ENCODE results near the gene STUB1.

STUB1 gene

DNA sequence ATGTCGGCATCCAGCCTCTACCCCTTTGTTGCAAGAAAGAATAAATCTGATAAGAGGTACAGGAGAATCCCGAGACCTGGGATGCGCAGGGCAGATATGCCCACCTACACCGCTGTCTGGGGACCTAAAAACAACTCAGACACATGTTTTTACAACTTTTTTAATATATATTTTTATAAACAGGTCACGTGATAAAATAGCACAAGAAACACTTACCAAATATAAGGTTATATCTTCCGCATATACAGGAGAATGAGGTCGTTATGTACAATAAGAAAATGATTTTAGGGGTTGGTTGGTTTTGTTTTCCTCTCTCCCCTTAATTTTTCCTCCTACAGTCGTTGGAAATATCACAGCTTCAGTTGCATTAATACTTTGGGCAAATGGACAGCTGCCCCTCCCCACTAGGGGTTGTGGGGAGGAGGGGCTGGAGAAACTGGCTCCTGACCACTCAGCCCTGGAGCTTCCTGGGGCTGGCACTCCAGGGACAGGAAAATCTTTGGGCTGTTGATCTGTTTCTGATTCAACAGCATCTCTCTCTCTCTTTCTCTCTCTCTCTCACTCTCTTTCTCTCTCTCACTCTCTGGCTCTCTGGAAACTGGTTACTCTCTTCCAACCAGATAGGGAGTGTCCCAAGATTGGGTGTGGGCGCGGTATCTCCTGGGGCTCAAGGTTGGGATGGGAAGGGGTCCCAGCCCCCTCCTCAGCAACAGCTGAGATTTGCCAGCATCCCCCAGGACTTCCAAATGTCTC is 12.3 kb downstream of the STUB1 start:
- H3K4me3 ChIP-seq (replicated peaks; ENCODE audit: low read depth, low read length) = no peak overlapping the region
- no peak for TF ChIP-seq CTCF (IDR thresholded peaks at IDR 0.05; ENCODE audit: low read depth, low read length, missing control alignments)
- DNase-seq (ENCODE audit: extremely low read depth, low read depth) = no peak

DNA sequence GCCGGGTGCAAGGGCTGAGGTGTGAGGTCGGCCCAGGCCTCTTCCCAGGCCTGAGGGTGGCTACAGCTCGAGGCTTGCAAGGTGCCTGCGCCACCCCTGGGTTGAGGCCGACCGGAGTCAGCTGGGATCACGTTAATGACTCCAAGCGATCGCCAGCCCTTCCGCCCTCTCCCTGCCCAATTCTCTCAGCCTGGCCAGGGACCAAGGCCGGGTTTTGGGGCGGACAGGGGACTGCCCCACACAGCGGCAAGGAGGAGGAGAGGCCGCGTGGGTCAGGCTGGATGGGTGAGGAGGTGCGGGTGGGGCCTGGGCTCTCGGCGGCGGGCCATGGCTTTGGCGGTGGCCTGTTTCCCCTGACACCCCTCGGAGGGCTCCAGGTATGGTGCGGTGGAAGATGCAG is 13.2 kb downstream of the STUB1 start:
- no peak overlapping the region for H3K4me3 ChIP-seq (replicated peaks; ENCODE audit: low read depth, low read length)

DNA sequence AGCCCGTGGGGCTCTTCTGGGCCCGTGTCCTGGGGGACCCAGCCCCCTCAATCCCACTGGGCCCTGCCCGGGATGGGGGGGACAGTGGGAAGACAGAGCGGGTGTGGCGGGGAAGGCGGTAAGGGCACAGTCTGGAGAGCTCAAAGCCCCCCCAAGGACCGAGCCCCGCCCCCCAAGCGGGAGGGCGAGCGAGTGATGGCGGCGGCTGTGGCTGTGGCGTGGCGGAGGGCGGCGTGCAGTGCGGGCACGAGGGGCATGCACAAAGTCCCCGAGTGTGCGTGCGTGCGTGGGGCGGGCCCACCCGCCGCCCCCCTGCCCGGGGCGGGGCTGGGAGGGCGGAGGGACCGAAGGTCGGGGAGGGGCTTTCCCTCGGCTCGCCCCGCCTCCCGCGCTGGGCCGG is 13.6 kb downstream of the STUB1 start:
- no peak overlapping the region for H3K4me3 ChIP-seq (replicated peaks; ENCODE audit: low read depth, low read length)
- DNase-seq (ENCODE audit: extremely low read depth, low read depth) = no peak
- TF ChIP-seq CTCF (IDR thresholded peaks at IDR 0.05; ENCODE audit: low read depth, low read length, missing control alignments) = no peak

More for the DNA sequence above, 13.2 kb downstream of the STUB1 start:
- no peak for TF ChIP-seq CTCF (IDR thresholded peaks at IDR 0.05; ENCODE audit: low read depth, low read length, missing control alignments)
- no peak for DNase-seq (ENCODE audit: extremely low read depth, low read depth)

DNA sequence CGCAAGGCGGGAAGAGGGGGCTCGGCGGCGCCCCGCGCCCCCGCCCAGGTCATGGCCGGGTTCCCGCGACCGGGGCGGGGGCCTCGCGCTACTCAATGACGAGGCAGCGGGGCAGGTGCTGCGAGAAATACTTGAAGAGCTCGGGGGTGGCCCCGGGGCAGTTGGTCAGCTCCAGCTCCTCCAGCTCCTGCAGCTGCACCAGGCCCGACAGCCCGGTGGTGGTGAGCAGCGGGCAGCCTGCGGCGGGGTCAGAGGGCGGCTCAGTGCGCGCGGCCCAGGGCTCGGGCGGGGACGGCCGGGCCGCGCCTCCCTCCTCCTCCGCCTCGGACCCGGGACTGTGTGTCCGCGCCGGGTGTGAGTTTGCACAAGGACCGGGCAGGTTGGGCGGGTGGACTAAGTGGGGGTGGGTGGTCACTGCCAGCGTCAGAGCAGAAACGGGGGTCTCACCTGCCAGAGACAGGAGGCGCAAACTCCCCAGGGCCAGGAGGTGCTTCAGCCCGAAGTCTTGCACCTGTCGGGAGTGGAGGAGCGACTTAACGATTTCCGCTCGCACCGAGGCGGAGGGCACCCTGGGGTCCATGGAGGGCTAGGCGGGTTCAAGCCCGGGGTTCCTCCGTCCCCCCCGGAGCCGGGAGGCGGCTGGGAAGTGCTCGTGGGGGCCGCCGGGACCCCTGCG is 14.1 kb downstream of the STUB1 start:
- H3K4me3 ChIP-seq (replicated peaks; ENCODE audit: low read depth, low read length) = no peak overlapping the region
- no peak for TF ChIP-seq CTCF (IDR thresholded peaks at IDR 0.05; ENCODE audit: low read depth, low read length, missing control alignments)
- DNase-seq (ENCODE audit: extremely low read depth, low read depth) = no peak

DNA sequence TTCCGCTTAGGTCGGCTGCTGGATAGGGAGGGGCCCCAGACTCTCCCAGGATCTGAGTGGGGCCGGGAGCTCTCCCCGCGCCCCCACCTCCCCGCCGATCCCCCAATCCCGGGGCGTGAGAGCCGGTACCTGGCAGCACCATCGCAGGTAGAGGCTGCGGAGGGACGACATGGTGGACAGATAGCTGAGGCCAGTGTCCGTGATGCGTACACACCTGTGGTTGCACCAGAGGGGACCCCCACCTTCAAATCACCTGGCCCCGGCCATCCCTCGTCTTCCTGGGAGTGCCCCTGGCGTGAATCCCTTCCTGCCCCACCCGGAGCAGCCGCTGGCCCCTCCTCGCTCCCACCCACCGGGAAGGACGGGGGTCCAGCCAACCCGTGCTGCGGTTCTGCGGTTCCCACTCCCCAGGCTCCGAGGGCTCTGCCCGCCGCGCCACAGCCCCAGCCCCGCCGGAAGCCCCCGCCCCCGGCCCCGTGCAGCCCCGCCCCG is 14.7 kb downstream of the STUB1 start:
- H3K4me3 ChIP-seq (replicated peaks; ENCODE audit: low read depth, low read length) = no peak overlapping the region
- DNase-seq (ENCODE audit: extremely low read depth, low read depth) = no peak
- no peak for TF ChIP-seq CTCF (IDR thresholded peaks at IDR 0.05; ENCODE audit: low read depth, low read length, missing control alignments)

DNA sequence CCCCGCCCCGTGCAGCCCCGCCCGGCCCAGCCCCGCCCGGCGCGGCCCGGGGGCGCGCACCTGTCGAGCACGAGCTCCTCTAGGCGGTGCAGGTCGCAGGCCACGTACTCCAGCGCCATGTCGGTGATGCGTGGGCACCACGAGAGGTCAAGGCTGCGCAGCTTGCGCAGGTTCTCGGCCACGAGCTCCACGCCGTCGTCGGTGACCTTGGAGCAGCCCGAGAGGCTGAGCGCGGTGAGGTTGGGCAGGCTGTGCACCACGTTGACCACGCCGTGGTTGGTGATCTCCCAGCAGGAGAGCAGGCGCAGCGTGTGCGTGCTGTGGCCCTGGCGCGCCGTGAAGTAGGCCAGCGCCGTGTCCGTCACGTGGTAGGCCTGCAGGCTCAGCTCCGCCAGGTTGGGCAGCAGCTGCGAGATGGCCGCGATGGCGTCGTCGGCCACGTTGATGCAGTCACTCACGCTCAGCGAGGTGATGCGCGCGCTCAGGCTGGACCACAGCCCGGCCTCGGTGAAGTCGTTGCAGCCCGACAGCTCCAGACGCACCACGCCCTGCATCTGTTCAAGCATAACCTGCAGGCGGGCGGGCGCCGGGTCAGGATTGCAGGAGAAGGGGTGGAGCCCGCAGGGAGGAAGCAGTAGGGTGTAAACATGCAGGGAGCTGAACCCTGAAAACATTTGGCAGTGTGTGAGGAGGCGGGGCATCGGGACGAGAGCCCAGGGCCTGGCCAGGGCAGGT is 15.3 kb downstream of the STUB1 start:
- no peak for TF ChIP-seq CTCF (IDR thresholded peaks at IDR 0.05; ENCODE audit: low read depth, low read length, missing control alignments)
- no peak for DNase-seq (ENCODE audit: extremely low read depth, low read depth)
- 0 out of 2 replicates have a peak overlapping the region, but pooled peaks have one; percentile 9 for H3K4me3 ChIP-seq (replicated peaks; ENCODE audit: low read depth, low read length)

Data from HFF-Myc (cell line).